Left colon (tissue), 2 donors: ENCODE measurements around the gene ARL6IP5. TPM values are rescaled to one million over a fixed set of nuclear protein-coding genes. Genes with fewer than 3 reads are reported as not detected.

ENCODE experiments used
- ATAC-seq: fragments of 200-7000 bp; cut with Tn5 transposase; one replicate; pipeline ENCODE4 v1.9.1; 2020; ENCODE audit warnings: mild to moderate bottlenecking, moderate library complexity
- DNase-seq, 2 donors: peaks; one replicate each; pipeline ENCODE4 v3.0.0-alpha.2; 2020
- intact Hi-C, 2 donors: fragments of 100-400 bp; cut with DNase I in 1 of 2; cut with micrococcal nuclease in 1 of 2; formaldehyde crosslinking; loops; one replicate each; pipeline versions ENCODE4 v1.11.2 to v1.14.0; 2022; cut with DNase I, micrococcal nuclease
- total RNA-seq, 2 donors: library from RNA; stranded (reverse); fragmentation: NEBNext Ultra II Directional; extraction: Animal tissue kit (Norgen Biotek cat#: 25700); gene quantifications; one replicate each; pipeline ENCODE4 v1.2.1, GENCODE V29; 2021
- donor health status: DM: no; HTN: no; CAD: no.
- donor health status: DM: yes; HTN: yes; CAD: no.

Gene ARL6IP5
- total RNA-seq, 2 donors from 2014 or later: 118 to 143 TPM

DNA sequence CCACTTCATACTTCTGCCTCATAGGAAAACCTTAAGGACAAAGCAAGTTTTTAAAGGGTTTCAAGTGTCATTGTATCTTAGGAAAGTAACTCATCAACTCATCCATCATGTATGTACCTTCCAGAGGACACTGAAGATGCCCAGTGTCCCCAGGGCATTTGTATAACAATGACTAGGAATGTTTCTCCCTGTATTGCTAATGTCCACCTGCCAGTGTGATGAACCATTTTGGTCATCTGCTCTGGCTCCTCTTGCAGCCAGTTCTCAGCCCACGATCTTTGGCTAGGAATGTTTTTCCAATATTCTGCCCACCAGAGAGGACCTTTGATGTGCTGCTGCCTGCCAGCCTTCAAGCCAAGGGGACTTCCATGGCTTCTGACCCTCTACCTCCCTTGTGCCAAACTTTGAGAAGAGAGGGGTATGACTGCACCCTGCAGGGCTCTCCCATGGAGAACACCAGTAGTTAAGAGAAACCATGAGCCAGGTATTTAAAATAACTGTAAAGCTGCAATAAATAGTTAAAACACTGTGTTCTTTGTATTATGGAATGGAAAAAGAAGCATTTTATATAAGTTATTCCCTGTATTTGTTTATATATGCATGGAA is 26.3 kb downstream of the ARL6IP5 start:
- intact Hi-C loops: no loop called here
- ATAC-seq: no peak
- DNase-seq: no peak

DNA sequence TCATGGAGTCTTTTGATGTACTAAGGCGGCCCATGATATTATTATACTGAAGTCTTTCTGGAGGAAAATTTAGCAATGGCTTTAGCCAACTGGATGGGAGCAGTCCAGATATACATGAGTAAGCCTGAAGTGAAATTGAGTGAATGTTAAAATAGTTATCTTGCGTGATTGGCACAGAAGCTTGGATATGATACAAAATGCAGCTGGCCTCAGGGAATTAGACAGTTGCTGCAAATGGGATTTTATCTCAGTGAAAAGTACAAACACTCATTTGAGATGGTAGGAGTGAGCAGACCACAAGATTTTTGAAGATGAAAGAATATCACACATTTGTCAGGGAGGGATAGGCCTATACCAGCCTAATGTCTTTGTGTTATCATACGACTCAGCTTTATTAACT is 28.8 kb downstream of the ARL6IP5 start:
- no peak for ATAC-seq
- no peak for DNase-seq
- intact Hi-C loops: no loop called here

DNA sequence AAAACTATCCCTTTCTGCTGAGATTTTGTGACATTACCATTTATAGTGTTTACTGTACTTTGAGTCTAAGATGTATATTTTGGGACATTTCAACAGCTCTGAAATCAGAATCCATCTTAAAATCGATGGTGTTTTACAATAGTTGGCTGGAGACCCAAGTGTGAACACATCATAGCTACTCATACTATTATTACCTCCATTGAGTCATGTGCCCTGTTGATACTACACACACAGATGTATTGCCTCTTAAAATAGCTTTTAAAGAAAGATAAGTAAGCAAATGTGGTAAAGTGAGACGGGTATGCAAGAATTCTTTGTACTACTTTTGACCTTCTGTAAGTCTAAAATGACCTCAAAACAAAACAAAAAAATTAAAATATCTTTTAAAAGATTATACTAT is 31.0 kb downstream of the ARL6IP5 start:
- ATAC-seq: no peak
- DNase-seq: no peak
- intact Hi-C loops: no loop called here

DNA sequence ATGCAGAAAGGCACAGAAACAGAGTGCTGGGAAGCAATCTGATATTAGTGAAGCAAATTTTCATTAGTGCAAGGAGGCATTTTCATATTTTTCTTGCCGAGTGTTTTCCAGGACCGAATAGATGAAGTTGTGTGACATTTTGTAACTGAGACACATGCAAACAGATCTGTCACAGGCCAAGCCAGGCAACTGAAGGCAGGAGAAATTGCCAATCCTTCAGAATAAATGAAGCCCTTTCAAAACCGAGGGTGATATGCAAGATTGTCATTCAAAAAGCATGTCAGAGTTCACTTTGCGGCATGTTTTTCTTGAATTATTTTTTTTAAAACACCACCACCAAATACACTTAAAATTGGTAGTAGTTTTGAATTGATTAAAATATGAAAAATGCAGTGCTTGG is 31.4 kb downstream of the ARL6IP5 start:
- DNase-seq (no peak), ATAC-seq (no peak)
- intact Hi-C loops: no loop called here

DNA sequence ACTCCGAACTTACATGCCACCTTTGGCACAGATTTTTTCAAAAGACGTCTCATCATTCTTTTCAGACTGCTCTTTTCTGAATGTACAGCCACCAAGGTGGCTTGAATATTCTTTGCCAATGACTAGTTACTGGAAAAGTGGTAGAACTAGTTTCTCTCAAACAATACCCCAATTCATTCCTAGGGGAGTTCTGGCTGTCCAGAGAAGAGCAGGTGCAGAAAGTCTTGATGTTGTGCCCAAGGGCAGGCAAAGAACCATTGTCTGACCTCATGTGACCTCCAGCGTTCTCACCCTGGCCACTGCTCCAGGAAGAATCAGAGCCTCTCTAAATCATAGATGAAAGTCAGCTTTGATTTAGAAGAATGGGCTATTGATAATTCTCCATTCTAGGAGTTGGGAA is 32.2 kb downstream of the ARL6IP5 start:
- intact Hi-C loops: no loop called here
- DNase-seq (no peak), ATAC-seq (peak; percentile 65)

DNA sequence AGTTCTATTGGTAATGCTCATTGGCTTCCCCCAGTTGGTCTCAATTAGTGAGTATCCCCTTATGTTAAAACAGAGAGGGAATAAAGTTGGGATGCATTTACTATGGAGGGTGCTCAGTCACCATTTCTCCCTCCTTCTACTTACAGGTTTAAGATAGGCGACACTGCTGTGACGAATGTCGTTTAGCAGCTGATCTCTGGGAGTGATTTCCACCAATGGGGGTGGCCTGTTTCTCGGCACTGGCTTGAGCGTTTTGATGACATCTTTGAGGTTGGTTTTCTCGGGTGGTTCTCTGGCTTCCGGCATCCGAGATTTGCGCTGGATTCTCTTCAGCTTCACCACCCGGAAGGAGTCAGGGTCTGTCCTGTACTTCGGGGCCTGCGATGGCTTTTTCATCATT is 33.8 kb downstream of the ARL6IP5 start:
- no peak for ATAC-seq
- DNase-seq: no peak
- intact Hi-C loops: no loop called here

DNA sequence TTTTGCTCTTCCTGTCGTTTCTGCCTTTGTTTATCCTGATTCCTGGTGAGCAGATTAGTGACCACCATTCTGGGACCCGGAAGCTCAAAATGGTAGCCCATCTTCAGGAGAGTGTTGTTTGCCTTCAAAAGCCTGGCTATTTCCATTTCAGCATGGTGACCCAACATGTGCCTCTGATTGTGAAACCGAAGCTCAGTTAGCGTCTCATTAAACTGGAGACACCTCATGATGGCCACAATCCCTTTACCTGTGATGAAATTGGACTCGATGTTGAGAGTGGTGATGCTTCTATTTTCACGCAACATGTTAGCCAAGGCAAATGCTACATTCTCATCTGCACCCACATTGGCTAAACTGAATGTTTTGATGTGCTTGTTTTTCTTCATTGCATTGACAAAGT is 34.4 kb downstream of the ARL6IP5 start:
- DNase-seq (no peak), ATAC-seq (no peak)
- intact Hi-C loops: no loop called here

DNA sequence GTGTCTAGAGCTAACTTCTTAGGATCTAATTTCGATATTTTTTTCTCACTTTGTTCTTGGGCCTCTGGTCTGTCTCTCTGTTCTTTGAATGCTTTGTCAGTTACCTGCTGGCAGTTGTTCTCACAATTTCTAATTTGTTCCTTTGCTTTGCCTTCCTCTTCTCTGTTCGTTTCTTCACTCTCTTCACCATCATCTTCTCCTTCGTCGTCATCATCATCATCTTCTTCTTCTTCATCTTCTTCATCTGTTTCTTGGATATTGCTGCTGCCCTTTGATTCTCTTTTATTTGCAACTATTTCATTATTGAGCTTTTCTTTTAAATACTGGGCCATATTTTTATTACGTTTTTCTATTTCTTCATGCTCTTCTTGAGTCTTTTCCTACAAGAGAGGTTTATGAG is 34.9 kb downstream of the ARL6IP5 start:
- intact Hi-C loops: no loop called here
- ATAC-seq: no peak

DNA sequence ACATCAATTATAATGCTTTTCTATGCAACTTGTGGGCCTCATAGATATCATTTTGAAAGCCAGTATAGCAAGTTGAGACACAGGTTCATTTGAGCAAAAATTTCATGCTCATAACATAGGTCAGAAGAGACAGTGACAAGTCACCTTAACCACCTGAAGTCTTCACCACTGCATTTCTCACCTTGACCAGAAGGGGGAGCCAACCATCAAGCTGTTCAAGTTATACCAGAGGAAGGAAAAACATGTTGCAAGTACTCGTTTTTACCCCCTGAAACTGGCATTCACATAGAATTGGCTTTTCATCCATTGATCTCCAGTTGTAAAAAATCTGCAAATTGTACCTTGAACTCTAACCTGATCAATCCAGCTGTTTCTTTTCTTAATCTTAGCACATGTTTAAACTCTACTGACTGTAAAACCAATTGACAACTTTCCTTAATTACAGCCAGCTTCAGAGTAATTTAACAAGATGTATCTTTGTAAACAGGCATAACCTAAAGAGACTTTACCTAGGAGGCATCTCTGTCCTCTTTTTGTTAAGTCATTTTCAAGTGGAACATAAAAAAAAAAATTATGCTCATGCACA is 36.2 kb downstream of the ARL6IP5 start:
- intact Hi-C loops: no loop called here
- ATAC-seq: peak; percentile 74
- peak; percentile 56 to 75 for DNase-seq

More for the DNA sequence above, 34.9 kb downstream of the ARL6IP5 start:
- DNase-seq: no peak

DNA sequence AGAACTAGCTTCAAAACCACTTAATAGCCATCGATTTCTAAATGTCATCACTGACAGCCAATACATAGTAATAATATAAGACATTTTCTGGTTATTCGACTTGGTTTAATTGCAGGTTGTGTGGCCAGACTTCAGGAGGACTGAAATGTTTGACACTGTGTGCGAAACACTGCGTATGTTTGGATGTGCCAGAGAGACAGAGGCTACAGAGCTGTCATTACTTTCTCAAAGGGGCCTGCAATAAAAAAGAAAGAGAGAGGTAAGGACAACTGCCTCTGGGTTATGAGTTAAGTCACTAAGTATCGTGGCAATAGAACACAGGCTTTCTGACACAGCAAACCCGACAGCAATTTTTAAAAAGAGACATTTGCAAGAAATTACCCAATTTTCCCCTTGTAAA is 36.8 kb downstream of the ARL6IP5 start:
- no peak for ATAC-seq
- DNase-seq: no peak
- intact Hi-C loops: no loop called here

DNA sequence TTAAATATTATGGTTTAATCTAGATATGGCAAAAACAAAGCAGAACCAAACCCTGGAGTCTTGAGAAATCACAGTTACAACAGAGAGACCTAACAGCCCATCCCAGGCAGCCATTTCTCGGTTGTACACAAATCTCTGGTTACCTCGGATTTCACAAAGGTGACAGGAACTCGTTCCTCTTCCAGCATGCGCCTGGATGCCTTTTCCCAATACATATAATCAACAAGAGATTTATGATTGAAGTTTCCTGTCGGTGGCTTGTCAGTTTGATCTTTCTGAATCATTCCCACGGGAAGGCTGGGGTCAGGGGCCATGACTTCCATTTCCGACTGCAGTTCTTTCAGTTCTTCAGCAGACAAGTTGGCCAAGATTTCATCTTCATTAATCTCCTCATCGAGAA is 37.2 kb downstream of the ARL6IP5 start:
- intact Hi-C loops: no loop called here
- ATAC-seq: no peak
- no peak for DNase-seq

DNA sequence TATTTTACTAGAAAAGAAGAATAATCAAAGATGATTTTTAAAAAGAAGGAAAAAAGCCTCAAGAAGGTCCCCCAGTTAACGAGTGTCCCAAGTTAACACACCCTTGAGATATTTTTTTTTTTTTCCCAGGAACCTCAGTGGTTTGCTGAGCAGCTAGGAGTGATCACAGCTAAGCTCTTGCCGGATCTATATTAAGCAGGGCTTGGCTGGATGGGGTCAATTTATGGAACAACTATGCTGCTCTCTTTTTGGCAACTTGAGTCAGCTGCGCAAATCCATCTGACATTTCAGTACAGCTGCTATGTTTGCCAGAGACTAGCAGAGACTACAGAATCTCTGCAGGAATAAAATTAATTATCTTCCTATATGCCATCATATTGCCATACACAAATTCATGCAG is 37.7 kb downstream of the ARL6IP5 start, which contains the start of gene LMOD3:
LMOD3 (minus strand) TSS at position 193 of the 400 bp plus-strand sequence. CDS start 209 bp downstream, outside the sequence.
- no peak for DNase-seq
- intact Hi-C loops: no loop called here
- ATAC-seq: no peak

DNA sequence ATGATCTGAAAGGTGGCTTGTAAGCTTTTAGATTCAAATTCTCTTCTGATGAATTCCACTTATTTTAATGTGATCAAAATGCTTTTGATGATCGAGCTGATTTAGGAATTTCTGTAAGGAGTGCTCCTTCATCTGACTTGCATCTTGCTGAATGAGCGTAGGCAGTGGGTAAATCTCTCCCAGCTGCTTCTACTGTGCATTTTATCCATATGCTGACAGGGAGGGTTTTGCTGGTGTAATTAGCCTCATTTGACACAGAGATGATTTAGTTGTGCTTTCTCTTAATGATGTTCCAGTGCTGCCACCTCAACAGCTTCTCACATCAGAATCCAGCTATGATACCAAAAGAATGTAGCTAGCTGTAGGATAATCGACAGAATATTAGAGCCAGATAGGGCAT is 41.5 kb downstream of the ARL6IP5 start:
- intact Hi-C loops: no loop called here
- no peak for ATAC-seq

DNA sequence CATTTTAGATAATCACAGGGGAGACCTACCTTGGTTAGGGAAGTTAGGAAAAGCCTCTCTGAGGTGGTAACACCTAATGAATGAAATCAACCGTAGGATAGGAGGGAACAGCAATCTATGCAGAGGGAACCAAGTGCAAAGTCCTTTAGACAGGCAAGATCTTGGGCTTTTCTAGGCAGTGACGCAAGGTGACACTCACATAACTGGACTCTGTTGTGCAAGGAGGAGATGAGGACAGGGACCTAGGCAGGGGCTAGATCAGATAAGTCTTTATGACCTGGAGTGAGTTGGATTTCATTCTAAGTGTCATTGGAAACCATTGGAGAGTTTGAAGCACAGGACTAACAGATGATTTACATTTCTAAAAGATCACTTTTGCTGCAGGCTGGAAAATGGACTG is 42.3 kb downstream of the ARL6IP5 start:
- ATAC-seq (no peak), DNase-seq (no peak)
- intact Hi-C loops: no loop called here

More for the DNA sequence above, 41.5 kb downstream of the ARL6IP5 start:
- no peak for DNase-seq

DNA sequence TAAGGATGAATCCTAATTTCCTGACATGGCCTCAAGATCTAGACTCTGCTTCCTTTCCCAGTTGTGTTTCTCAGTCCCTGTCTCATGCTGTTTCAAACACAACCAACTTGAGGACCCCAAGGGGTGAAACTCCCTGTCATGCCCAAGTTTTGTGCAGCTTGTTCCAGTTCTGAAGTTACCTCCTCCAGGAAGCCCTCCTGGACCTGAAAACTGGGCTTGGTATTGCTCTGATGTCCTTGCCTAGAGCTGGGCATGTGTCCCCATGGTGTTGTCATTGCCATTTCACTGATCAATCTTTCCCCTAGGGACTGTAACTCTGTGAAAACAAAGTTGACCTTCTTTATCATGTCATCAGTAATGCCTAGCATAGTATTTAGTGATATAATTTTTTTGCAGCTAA is 43.8 kb downstream of the ARL6IP5 start:
- ATAC-seq: no peak
- intact Hi-C loops: no loop called here
- DNase-seq: no peak

DNA sequence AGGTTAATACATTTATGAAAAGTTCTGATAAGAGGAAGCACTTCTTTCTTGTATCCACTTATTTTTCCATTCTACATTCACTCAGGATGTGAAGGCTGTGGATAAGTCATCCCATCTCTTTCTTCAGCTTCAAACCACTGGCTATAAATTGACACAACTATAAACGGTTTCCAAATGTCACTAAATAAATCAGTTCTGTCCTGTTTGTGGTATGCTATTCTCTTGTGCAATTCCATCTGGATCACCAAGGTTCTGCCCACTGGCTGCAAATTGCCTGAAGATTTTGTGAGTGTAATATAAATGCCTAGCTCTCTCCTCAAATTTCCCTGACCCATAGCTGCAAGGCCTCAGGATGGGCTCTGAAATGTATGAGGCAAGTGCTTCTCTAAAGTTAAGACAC is 44.8 kb downstream of the ARL6IP5 start:
- intact Hi-C loops: no loop called here
- ATAC-seq (no peak), DNase-seq (no peak)

DNA sequence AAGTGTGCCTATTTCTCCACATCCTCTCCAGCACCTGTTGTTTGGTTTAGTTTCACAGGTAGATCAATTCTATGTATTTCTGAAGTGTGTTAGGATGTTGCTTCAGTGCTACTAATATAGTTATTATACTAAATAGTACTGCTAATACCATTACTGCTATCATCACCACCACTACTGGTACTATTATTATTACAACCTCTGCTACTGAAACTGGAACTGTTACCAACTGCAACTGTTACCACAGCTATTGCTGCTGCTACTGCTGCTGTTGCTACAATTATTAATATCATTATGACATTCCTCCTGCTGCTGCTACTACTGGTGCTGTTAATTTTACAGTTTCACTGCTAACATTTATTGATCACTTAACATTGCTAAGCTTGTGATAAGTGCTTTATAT is 46.0 kb downstream of the ARL6IP5 start:
- DNase-seq: no peak
- ATAC-seq: no peak
- intact Hi-C loops: no loop called here

DNA sequence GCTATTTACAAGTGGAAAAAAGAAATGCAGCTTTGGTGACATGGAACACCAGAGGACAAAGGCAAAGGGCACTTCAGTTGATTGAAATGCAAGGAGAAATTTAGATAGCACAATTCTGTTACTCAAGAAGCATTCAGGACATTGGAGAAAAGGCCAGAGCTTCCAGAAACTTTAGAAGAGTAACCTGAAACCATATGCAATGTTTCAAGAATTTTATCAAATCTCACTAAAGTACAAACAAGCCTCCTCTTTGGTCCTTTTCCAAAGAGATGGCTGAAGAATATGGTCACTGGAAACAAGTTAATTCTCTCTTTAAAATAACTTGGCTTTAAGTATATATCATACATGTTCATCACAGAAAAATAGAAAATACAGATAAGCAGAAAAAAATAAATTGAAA is 52.3 kb downstream of the ARL6IP5 start:
- ATAC-seq (no peak), DNase-seq (no peak)
- intact Hi-C loops: no loop called here

DNA sequence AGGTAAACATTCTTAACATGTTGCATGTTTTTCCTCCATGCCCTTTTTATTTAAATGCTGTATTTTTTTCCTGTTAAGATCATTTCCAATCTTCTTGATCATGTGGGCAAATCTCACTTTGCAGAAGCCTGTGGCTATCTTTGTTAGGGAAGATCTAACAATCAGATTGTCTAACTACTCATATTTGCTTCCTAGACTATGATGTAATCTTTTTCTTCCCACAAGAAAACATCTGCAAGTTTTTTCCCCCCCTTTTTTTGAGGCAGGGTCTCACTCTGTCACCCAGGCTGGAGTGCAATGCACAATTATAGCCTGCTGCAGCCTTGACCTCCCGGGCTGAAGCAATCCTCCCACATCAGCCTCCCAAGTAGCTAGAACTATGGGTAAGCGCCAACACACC is 52.7 kb downstream of the ARL6IP5 start:
- intact Hi-C loops: no loop called here
- DNase-seq (no peak), ATAC-seq (no peak)

DNA sequence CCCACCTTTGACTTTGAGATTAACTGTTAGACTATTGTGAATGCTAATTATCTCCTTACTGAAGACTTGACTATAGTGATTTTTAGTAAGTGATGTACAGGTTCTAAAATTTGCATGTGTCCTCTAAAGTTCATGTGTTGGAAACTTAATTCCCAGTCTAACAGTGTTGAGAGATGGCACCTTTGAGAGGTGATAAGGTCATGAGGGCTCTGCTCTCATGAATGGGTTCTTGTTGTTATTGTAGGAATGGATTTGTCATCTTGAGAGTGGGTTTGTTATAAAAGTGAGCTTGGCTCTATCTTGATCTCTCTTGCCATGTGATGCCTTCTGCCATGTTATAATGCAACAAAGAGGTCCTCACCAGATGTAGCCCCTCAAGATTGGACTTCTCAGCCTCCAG is 56.6 kb downstream of the ARL6IP5 start:
- no peak for ATAC-seq
- intact Hi-C loops: no loop called here
- DNase-seq: no peak

DNA sequence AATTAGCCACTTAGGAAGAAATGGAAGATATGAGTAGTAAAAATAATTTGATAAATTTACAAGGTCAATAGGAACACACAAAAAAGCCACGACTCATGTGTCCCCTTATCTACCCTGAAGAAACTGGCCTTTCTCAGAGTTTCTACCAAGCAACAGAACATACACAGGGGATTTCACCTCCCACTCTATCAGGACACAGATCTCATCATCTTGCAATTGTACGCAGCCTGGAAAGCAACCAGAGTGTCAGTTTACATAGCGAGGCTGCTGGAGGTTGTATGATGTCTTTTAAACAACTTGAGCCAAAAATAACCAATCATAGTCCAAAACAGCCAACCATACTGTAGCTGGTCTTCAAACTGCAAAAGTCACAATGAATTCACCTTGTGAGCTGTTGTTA is 57.4 kb downstream of the ARL6IP5 start:
- ATAC-seq (no peak), DNase-seq (no peak)
- intact Hi-C loops: no loop called here
